Measurements from ENCODE around the gene NEUROD6.

The NEUROD6 gene

GRCh38 chr7:31340603-31341002, at the start of gene NEUROD6:
TSS of gene NEUROD6 (minus strand) at chr7:31340726. CDS start at chr7:31339268, 1,458 bp downstream.
- no peak for DNase-seq (ENCODE audit: low read depth)
- H3K4me3 ChIP-seq (ENCODE audit: low read depth, low read length), result no peak within 1 kb of the TSS
- no peak for TF ChIP-seq CTCF (conservative IDR thresholded peaks at IDR 0.05; ENCODE audit: low read depth, low read length)

- no peak for TF ChIP-seq CTCF (conservative IDR thresholded peaks at IDR 0.05; ENCODE audit: low read depth, low read length)
- no peak overlapping the region for H3K4me3 ChIP-seq (ENCODE audit: low read depth, low read length)
- DNase-seq (ENCODE audit: low read depth), result no peak
Measured at GRCh38 chr7:31384466-31384865, 43.9 kb upstream of the NEUROD6 start.

DNA sequence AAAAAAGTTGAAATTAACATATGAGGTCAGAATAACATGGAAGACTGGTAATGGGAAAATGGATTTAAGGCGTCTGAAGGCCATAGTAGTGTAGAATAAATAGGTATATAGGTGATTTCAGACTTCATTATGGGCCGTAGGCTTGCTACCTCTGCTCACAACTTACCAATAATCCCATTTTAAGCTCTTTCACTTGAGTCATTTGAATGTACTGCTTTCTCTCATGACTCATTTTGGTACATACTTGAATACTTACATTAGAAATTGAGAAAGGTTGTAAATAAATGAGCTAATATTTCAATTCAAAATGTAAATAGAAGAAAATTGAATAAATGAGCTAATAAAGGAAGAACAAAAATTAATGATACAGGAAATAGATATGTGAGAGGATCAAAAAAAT, 42.2 kb upstream of the NEUROD6 start:
- no peak for TF ChIP-seq CTCF (conservative IDR thresholded peaks at IDR 0.05; ENCODE audit: low read depth, low read length)
- DNase-seq (ENCODE audit: low read depth), result no peak
- H3K4me3 ChIP-seq (ENCODE audit: low read depth, low read length), result no peak overlapping the region

DNA sequence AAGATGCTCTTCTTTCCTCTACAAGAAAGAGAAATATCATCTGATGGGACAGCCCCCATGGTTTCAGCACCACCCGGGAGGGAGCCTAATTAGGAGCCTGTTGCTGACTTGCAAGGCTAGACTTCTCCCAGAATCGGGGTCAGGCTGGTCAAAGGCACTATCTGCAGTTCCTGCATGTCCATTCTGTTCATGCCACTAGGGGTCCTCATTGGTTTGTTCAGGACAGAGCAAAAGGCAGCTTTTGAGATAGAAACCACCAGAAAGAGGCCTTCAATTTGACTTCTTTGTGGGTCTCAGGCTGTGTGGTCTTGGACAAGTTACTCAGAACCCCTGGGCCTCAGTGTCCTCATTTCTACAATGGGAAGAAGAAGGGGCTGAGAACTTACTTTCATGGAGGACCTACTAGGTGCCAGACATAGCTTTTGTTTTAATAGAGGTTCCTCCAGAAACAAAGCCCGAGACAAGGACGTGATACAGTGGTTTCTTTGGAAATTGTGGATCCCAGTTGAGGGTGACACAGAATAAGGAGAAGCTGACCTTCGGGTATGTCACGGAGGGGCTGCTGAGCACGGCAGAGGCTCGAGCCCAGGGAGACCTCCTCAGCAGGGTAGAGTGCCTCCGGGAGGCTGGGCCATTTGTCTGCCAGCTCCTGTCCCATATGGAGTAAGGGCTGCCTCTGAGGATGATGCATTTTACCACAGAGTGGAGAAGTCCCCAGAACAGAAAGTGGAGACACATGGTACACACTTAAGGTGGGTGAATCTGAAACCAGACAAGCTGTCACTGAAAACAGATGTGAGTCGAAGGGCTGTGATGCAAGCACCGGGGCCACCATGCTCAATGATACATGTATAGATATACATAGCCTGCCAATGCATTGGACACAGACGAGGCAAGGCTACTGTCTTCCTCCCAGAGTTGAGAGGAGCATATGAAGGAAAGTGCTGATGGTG, 33.1 kb upstream of the NEUROD6 start:
- H3K4me3 ChIP-seq (ENCODE audit: low read depth, low read length), result no peak overlapping the region
- peak; percentile 38 for TF ChIP-seq CTCF (conservative IDR thresholded peaks at IDR 0.05; ENCODE audit: low read depth, low read length)
- peak; percentile 24 for DNase-seq (ENCODE audit: low read depth)

GRCh38 chr7:31372231-31372959, 31.9 kb upstream of the NEUROD6 start:
- DNase-seq (ENCODE audit: low read depth), result no peak
- no peak for TF ChIP-seq CTCF (conservative IDR thresholded peaks at IDR 0.05; ENCODE audit: low read depth, low read length)
- no peak overlapping the region for H3K4me3 ChIP-seq (ENCODE audit: low read depth, low read length)

DNA sequence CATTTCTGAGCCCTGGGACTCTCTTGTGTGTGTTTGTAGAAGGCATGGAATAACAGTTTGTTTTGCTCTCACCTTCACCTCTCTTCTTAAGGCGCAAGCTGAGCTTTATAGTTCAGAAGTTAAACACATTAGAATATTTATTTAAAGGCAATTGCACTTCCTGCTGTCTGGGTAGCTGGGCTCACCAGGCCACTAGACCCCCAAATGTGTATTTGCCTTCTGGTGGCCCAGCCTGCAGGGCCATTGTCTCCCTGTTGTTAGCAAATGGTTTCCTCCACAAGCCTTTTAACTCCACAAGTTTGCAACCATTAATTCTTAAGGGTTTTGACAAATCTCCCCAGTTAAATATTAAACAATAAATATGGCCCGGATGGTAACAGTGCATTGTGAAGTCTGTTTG, 31.1 kb upstream of the NEUROD6 start:
- no peak overlapping the region for H3K4me3 ChIP-seq (ENCODE audit: low read depth, low read length)
- DNase-seq (ENCODE audit: low read depth), result no peak
- no peak for TF ChIP-seq CTCF (conservative IDR thresholded peaks at IDR 0.05; ENCODE audit: low read depth, low read length)

All from choroid plexus epithelial cell (primary cell).